ENCODE data around the gene RSPH3. TPM values are rescaled to one million over a fixed set of nuclear protein-coding genes. Genes with fewer than 3 reads are reported as not detected.

RSPH3 gene
- total RNA-seq (ENCODE audit: low replicate concordance), result 9.7 and 11.8 TPM in 2 replicates
- long read RNA-seq, full-length matches to known transcripts, result 12 of 19 reads
- long read RNA-seq, partial matches to known transcripts, result 0 of 19 reads
- long read RNA-seq, other reads (novel, unspliced or antisense), result 7 of 19 reads

- Mint-ChIP-seq H3K4me1 (ENCODE audit: unreplicated experiment) (peaks cover 17% of the 10 kb centered on the region), H3K27me3 (no peaks in the 10 kb centered on the region), H3K27ac (peak within 1 kb of the TSS; percentile 99), H3K9me3 (no peaks in the 10 kb centered on the region), H3K36me3 (peaks cover 17% of the 10 kb centered on the region), H3K4me3 (peak within 1 kb of the TSS; percentile 99)
- TF ChIP-seq CTCF (conservative IDR thresholded peaks at IDR 0.05), result peak; percentile 17
- DNase-seq (ENCODE audit: extremely low spot score, unreplicated experiment), result peak; percentile 96
Measured at GRCh38 chr6:158999666-159000403, at the start of gene RSPH3. TSS of gene RSPH3 (minus strand) at chr6:159000202. CDS start at chr6:158999550, 652 bp downstream.

- Mint-ChIP-seq H3K4me1 (ENCODE audit: unreplicated experiment) (peaks cover 3% of the 10 kb centered on the region), H3K4me3 (no peak overlapping the region), H3K9me3 (no peaks in the 10 kb centered on the region), H3K36me3 (no peaks in the 10 kb centered on the region), H3K27ac (no peak overlapping the region), H3K27me3 (peaks cover 12% of the 10 kb centered on the region)
- TF ChIP-seq CTCF (conservative IDR thresholded peaks at IDR 0.05), result no peak
- peak; percentile 3 for DNase-seq (ENCODE audit: extremely low spot score, unreplicated experiment)
Measured at GRCh38 chr6:159047891-159048685, 48.1 kb upstream of the RSPH3 start.

- no peak overlapping the region for H3K4me3 Mint-ChIP-seq
- DNase-seq (ENCODE audit: extremely low spot score, unreplicated experiment), result peak; percentile 20
- H3K27ac Mint-ChIP-seq, result no peak overlapping the region
- no peak for TF ChIP-seq CTCF (conservative IDR thresholded peaks at IDR 0.05)
- H3K4me1 Mint-ChIP-seq (ENCODE audit: unreplicated experiment), result peaks cover 10% of the 10 kb centered on the region
- peaks cover 17% of the 10 kb centered on the region for H3K27me3 Mint-ChIP-seq
- no peaks in the 10 kb centered on the region for H3K36me3 Mint-ChIP-seq
- no peaks in the 10 kb centered on the region for H3K9me3 Mint-ChIP-seq
Measured at GRCh38 chr6:159045801-159046200, 45.8 kb upstream of the RSPH3 start.

- H3K9me3 Mint-ChIP-seq, result no peaks in the 10 kb centered on the region
- peak within 1 kb of the TSS; percentile 79 for H3K27ac Mint-ChIP-seq
- peak within 1 kb of the TSS; percentile 62 for H3K4me3 Mint-ChIP-seq
- TF ChIP-seq CTCF (conservative IDR thresholded peaks at IDR 0.05), result no peak
- H3K36me3 Mint-ChIP-seq, result no peaks in the 10 kb centered on the region
- peaks cover 17% of the 10 kb centered on the region for H3K27me3 Mint-ChIP-seq
- DNase-seq (ENCODE audit: extremely low spot score, unreplicated experiment), result peak; percentile 45
- peaks cover 10% of the 10 kb centered on the region for H3K4me1 Mint-ChIP-seq (ENCODE audit: unreplicated experiment)
Measured at GRCh38 chr6:159044899-159045727, 45.1 kb upstream of the RSPH3 start, which contains the start of gene TAGAP. TSS of gene TAGAP (minus strand) at chr6:159044991. CDS start at chr6:159044146, 845 bp downstream.

GRCh38 chr6:159043947-159044346 is 43.9 kb upstream of the RSPH3 start:
- Mint-ChIP-seq H3K27ac (no peak overlapping the region), H3K4me1 (ENCODE audit: unreplicated experiment) (peaks cover 10% of the 10 kb centered on the region), H3K9me3 (no peaks in the 10 kb centered on the region), H3K27me3 (peaks cover 17% of the 10 kb centered on the region), H3K36me3 (no peaks in the 10 kb centered on the region), H3K4me3 (no peak overlapping the region)
- no peak for TF ChIP-seq CTCF (conservative IDR thresholded peaks at IDR 0.05)
- DNase-seq (ENCODE audit: extremely low spot score, unreplicated experiment), result peak; percentile 16
